K562 (cell line): ENCODE data around the gene CCDC73.

Experiments
- HDAC6 ChIP-seq: IDR thresholded peaks from 2 replicates; pipeline ENCODE4 v1.6.1; 2012; ENCODE audit warnings: low read depth, mild to moderate bottlenecking, control low read depth, inconsistent platforms, low read length, moderate library complexity
- SMARCA5 ChIP-seq: fragments of 450-650 bp; IDR thresholded peaks from 2 replicates; pipeline ENCODE4 v1.6.1; 2016
- ZNF143 ChIP-seq: sonication (generic); formaldehyde crosslinking; IDR thresholded peaks from 2 replicates; pipeline ENCODE4 v1.9.0; 2022; ENCODE audit warnings: mild to moderate bottlenecking, missing genetic modification reagents
- ZNF507 ChIP-seq: conservative IDR thresholded peaks from 2 replicates; pipeline ENCODE4 v1.6.1; 2017; ENCODE audit warnings: missing genetic modification characterization, missing compliant biosample characterization
- TF ChIP-seq, protein P1 (sequence below): fragments of 450-650 bp; IDR thresholded peaks from 2 replicates; pipeline ENCODE4 v1.6.1; 2016; ENCODE audit warnings: missing biosample characterization, missing genetic modification characterization
- TF ChIP-seq, protein P2 (sequence below), 3 experiments: IDR thresholded peaks in 2 of 3; conservative IDR thresholded peaks in 1 of 3; 2 replicates each; pipeline ENCODE4 v1.5.1; 2011 to 2012; ENCODE audit warnings: low read length in 3 of 3, mild to moderate bottlenecking in 3 of 3, control low read depth in 2 of 3, improper control_type of control experiment in 1 of 3, inconsistent platforms in 1 of 3, low read depth in 1 of 3, mixed read lengths in 1 of 3, moderate library complexity in 1 of 3; ENCODE audit not compliant: insufficient read depth in 2 of 3

DNA sequence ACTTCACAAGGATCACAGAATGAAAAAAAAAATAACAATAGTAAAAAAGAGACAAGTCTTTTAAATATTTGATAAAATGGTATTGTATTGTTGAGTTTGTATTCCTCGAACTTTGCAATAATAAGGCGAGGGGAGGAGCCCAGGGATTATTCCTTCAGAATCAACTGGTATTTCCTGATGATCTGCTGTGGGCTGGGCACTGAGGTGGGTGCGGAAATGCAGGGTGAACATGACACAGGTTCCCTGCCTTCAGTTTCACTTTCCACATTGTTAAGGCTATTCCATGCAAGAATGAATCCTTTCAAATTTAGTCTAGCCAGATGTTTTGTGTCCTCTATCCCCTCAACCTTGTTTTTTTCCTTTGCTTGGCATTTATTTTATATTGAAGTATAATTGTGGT, 212.9 kb downstream of the CCDC73 start:
- no peak for TF ChIP-seq ZNF143
- TF ChIP-seq, protein P1, sequence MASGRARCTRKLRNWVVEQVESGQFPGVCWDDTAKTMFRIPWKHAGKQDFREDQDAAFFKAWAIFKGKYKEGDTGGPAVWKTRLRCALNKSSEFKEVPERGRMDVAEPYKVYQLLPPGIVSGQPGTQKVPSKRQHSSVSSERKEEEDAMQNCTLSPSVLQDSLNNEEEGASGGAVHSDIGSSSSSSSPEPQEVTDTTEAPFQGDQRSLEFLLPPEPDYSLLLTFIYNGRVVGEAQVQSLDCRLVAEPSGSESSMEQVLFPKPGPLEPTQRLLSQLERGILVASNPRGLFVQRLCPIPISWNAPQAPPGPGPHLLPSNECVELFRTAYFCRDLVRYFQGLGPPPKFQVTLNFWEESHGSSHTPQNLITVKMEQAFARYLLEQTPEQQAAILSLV = no peak
- TF ChIP-seq SMARCA5 = no peak
- TF ChIP-seq ZNF507 (tag) = no peak
- TF ChIP-seq HDAC6 = no peak
- TF ChIP-seq, protein P2, sequence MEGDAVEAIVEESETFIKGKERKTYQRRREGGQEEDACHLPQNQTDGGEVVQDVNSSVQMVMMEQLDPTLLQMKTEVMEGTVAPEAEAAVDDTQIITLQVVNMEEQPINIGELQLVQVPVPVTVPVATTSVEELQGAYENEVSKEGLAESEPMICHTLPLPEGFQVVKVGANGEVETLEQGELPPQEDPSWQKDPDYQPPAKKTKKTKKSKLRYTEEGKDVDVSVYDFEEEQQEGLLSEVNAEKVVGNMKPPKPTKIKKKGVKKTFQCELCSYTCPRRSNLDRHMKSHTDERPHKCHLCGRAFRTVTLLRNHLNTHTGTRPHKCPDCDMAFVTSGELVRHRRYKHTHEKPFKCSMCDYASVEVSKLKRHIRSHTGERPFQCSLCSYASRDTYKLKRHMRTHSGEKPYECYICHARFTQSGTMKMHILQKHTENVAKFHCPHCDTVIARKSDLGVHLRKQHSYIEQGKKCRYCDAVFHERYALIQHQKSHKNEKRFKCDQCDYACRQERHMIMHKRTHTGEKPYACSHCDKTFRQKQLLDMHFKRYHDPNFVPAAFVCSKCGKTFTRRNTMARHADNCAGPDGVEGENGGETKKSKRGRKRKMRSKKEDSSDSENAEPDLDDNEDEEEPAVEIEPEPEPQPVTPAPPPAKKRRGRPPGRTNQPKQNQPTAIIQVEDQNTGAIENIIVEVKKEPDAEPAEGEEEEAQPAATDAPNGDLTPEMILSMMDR (IDR thresholded peaks at IDR 0.05 in 2 of 3, conservative IDR thresholded peaks at IDR 0.05 in 1 of 3; ENCODE audit: insufficient read depth in 2 of 3, low read depth in 1 of 3, low read length in 3 of 3) = no peak
